SK-N-MC (cell line): ENCODE data around the gene AKT1S1.

ENCODE experiments used
- EZH2 ChIP-seq: fragments of 200-600 bp; sonication (generic); IDR thresholded peaks from one replicate; pipeline ENCODE4 v1.6.1; 2017; ENCODE audit warnings: antibody characterized with exemption
- FOXP2 ChIP-seq: optimal IDR thresholded peaks from 2 replicates; pipeline ENCODE3; 2011; ENCODE audit warnings: mild to moderate bottlenecking, moderate library complexity; ENCODE audit not compliant: insufficient read depth; ENCODE audit errors: extremely low read length, control extremely low read depth
- POLR2AphosphoS5 ChIP-seq: IDR thresholded peaks from 2 replicates; pipeline ENCODE4 v1.6.1; 2012; ENCODE audit warnings: mild to moderate bottlenecking, low read depth, low read length, borderline replicate concordance

GRCh38 chr19:49888510-49888824, 11.3 kb upstream of the AKT1S1 start:
- TF ChIP-seq EZH2 (no peak), POLR2AphosphoS5 (no peak), FOXP2 (no peak)
